DOHH2 (cell line): ENCODE results near the gene KISS1R.

Source experiments
- EZH2phosphoT487 ChIP-seq: fragments of 200-600 bp; sonication (generic); IDR thresholded peaks from 2 replicates; pipeline ENCODE4 v1.6.1; 2017; ENCODE audit warnings: borderline replicate concordance, mild to moderate bottlenecking, antibody characterized with exemption, low read length, moderate library complexity, mixed read lengths
- TF ChIP-seq, protein P1 (sequence below): fragments of 200-600 bp; sonication (generic); IDR thresholded peaks from one replicate; pipeline ENCODE4 v1.5.1; 2014; ENCODE audit warnings: antibody characterized with exemption, mild to moderate bottlenecking, low read depth, low read length; ENCODE audit not compliant: poor library complexity, severe bottlenecking

DNA sequence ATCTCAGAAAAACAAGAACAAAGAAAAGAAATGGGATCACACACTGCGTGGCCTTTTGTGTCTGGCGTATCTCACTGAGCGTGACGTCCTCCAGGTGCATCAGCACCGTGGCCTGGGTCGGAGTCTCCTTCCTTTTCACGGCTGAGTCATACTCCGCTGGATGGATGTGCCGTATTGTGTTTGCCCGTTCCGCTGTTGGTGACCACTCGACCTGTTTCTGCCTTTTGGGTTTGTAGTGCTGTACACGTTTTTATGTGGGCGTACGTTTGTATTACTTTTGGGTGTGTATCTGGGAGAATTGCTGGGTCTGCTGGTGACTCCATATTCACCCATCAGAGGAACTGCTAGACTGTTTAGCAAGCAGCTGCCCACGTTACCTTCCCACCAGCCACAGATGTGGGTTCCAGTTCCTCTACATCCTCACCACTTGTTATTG lies 20.1 kb downstream of the KISS1R start:
- TF ChIP-seq, protein P1, sequence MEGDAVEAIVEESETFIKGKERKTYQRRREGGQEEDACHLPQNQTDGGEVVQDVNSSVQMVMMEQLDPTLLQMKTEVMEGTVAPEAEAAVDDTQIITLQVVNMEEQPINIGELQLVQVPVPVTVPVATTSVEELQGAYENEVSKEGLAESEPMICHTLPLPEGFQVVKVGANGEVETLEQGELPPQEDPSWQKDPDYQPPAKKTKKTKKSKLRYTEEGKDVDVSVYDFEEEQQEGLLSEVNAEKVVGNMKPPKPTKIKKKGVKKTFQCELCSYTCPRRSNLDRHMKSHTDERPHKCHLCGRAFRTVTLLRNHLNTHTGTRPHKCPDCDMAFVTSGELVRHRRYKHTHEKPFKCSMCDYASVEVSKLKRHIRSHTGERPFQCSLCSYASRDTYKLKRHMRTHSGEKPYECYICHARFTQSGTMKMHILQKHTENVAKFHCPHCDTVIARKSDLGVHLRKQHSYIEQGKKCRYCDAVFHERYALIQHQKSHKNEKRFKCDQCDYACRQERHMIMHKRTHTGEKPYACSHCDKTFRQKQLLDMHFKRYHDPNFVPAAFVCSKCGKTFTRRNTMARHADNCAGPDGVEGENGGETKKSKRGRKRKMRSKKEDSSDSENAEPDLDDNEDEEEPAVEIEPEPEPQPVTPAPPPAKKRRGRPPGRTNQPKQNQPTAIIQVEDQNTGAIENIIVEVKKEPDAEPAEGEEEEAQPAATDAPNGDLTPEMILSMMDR, result no peak
- no peak for TF ChIP-seq EZH2phosphoT487
